HL-60 (cell line): ENCODE data around the gene MLXIP.

Experiments used
- DNase-seq, 2 experiments: peaks; one replicate each; pipeline ENCODE4 v3.0.0-alpha.2; 2010 to 2020; ENCODE audit warnings: low read depth in 1 of 2, low spot score in 1 of 2
- H3K27ac ChIP-seq: fragments of 250-450 bp; sonication (Bioruptor Pico); replicated peaks from 2 replicates; pipeline ENCODE4 v1.5.1; 2020; ENCODE audit warnings: mild to moderate bottlenecking, moderate library complexity
- H3K27me3 ChIP-seq: fragments of 250-450 bp; sonication (Bioruptor Pico); 2 replicates; pipeline ENCODE4 v1.5.1; 2021; ENCODE audit warnings: mild to moderate bottlenecking, moderate library complexity; ENCODE audit not compliant: insufficient read depth, poor library complexity, severe bottlenecking
- H3K4me3 ChIP-seq: replicated peaks from 2 replicates; pipeline ENCODE4 v1.5.1; 2011; ENCODE audit warnings: mild to moderate bottlenecking, control low read depth, low read length; ENCODE audit not compliant: insufficient read depth
- CTCF ChIP-seq: IDR thresholded peaks from one replicate; pipeline ENCODE4 v1.5.1; 2011; ENCODE audit warnings: low read length, control low read depth, inconsistent platforms; ENCODE audit not compliant: insufficient read depth
- GABPA ChIP-seq: IDR thresholded peaks from 2 replicates; pipeline ENCODE4 v1.6.1; 2012; ENCODE audit warnings: low read depth
- POLR2AphosphoS5 ChIP-seq: IDR thresholded peaks from 2 replicates; pipeline ENCODE4 v1.6.1; 2012; ENCODE audit warnings: low read depth
- REST ChIP-seq: IDR thresholded peaks from 2 replicates; pipeline ENCODE4 v1.6.1; 2012; ENCODE audit warnings: low read depth; ENCODE audit not compliant: insufficient replicate concordance
- SPI1 ChIP-seq: IDR thresholded peaks from 2 replicates; pipeline ENCODE4 v1.6.1; 2012; ENCODE audit warnings: low read depth, mild to moderate bottlenecking, borderline replicate concordance

Gene MLXIP

GRCh38 chr12:122049827-122050226 lies 28.7 kb upstream of the MLXIP start:
- no peak overlapping the region for H3K4me3 ChIP-seq
- no peaks in the 10 kb centered on the region for H3K27me3 ChIP-seq
- no peak for DNase-seq
- no peak overlapping the region for H3K27ac ChIP-seq
- TF ChIP-seq REST (no peak), SPI1 (no peak), POLR2AphosphoS5 (no peak)

GRCh38 chr12:122050706-122051105 lies 27.9 kb upstream of the MLXIP start:
- Histone ChIP-seq H3K4me3 (no peak overlapping the region), H3K27ac (no peak overlapping the region), H3K27me3 (no peaks in the 10 kb centered on the region)
- no peak for TF ChIP-seq REST
- no peak for TF ChIP-seq SPI1
- TF ChIP-seq POLR2AphosphoS5: no peak
- no peak for TF ChIP-seq CTCF
- TF ChIP-seq GABPA: no peak
- DNase-seq: no peak

- Histone ChIP-seq H3K27ac (no peak overlapping the region), H3K27me3 (no peaks in the 10 kb centered on the region), H3K4me3 (no peak overlapping the region)
- no peak for TF ChIP-seq POLR2AphosphoS5
- TF ChIP-seq GABPA: no peak
- TF ChIP-seq SPI1: no peak
- TF ChIP-seq REST: no peak
- TF ChIP-seq CTCF: no peak
- DNase-seq: no peak
Observed at GRCh38 chr12:122051231-122051876, 27.2 kb upstream of the MLXIP start.

- Histone ChIP-seq H3K4me3 (no peak overlapping the region), H3K27me3 (no peaks in the 10 kb centered on the region), H3K27ac (no peak overlapping the region)
- DNase-seq: peak in 1 of 2 experiments; percentile 11
- TF ChIP-seq SPI1 (no peak), POLR2AphosphoS5 (no peak), GABPA (no peak), REST (no peak), CTCF (no peak)
Observed at GRCh38 chr12:122052285-122052684, 26.3 kb upstream of the MLXIP start.
